ENCODE results near the gene FABP3.
"Not testable (repeated sequence)": the region's sequence is repeated elsewhere in the genome, so short reads cannot be mapped to it uniquely, and the experiment has no call there.

FABP3 gene

DNA sequence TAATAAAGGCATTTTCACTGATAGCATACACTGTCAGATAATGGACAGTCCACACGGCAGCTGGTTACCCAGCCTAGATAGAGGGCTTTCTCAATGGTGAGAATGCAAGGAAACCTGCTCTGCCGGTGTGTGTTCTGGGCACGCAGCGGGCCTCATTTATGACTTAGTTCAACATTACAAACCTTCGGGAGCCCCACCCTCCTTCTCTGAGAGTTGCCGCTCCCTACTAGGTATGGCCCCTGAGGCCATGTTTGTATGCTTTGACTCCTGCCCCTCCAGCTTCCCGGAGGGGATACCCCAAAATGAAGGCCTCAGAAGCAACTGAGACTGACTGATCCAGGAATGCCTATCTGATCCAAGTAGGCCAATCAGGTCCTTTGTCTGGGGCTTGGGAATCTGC lies 17.2 kb upstream of the FABP3 start:
- TF ChIP-seq, protein P1, sequence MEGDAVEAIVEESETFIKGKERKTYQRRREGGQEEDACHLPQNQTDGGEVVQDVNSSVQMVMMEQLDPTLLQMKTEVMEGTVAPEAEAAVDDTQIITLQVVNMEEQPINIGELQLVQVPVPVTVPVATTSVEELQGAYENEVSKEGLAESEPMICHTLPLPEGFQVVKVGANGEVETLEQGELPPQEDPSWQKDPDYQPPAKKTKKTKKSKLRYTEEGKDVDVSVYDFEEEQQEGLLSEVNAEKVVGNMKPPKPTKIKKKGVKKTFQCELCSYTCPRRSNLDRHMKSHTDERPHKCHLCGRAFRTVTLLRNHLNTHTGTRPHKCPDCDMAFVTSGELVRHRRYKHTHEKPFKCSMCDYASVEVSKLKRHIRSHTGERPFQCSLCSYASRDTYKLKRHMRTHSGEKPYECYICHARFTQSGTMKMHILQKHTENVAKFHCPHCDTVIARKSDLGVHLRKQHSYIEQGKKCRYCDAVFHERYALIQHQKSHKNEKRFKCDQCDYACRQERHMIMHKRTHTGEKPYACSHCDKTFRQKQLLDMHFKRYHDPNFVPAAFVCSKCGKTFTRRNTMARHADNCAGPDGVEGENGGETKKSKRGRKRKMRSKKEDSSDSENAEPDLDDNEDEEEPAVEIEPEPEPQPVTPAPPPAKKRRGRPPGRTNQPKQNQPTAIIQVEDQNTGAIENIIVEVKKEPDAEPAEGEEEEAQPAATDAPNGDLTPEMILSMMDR (IDR thresholded peaks at IDR 0.05; ENCODE audit: low read depth, low read length, missing control alignments) = no peak
- no peak for DNase-seq (ENCODE audit: extremely low read depth, low read depth)
- no peak overlapping the region for H3K4me3 ChIP-seq (replicated peaks; ENCODE audit: low read depth, low read length)

DNA sequence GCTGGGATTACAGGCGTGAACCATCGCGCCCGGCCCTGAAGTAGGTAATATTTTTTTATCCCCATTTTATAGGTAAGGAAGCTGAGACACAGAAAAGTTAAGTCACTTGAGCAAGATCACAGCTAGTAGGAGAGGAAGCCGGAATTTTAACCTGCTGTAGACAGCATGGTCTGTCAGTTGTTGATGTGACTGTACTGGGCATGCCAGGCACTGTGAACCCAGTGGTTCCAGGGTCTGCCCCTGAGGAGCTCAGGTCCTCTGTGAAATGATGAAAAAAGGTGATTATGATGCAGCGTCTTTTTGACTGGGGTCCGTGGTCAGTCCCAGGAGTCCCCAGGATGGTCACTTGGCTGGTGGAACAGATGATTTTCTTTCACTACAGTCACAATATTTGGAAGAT lies 16.7 kb upstream of the FABP3 start:
- no peak overlapping the region for H3K4me3 ChIP-seq (replicated peaks; ENCODE audit: low read depth, low read length)
- DNase-seq (ENCODE audit: extremely low read depth, low read depth) = no peak
- TF ChIP-seq, protein P1 (IDR thresholded peaks at IDR 0.05; ENCODE audit: low read depth, low read length, missing control alignments) = no peak

DNA sequence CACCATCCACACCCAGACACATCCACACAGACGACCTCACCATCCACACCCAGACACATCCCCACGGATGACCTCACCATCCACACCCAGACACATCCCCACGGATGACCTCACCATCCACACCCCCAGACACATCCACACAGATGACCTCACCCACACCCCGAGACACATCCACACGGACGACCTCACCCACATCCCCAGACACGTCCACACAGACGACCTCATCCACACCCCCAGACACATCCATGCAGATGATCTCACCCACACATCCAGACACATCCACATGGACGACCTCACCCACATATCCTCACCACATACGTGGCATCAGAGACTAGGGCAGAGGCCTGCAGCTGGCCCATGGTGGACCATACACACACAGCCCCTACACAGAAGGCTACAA lies 14.7 kb upstream of the FABP3 start:
- no peak for DNase-seq (ENCODE audit: extremely low read depth, low read depth)
- H3K4me3 ChIP-seq (replicated peaks; ENCODE audit: low read depth, low read length) = no peak overlapping the region
- TF ChIP-seq, protein P1 (IDR thresholded peaks at IDR 0.05; ENCODE audit: low read depth, low read length, missing control alignments) = no peak

DNA sequence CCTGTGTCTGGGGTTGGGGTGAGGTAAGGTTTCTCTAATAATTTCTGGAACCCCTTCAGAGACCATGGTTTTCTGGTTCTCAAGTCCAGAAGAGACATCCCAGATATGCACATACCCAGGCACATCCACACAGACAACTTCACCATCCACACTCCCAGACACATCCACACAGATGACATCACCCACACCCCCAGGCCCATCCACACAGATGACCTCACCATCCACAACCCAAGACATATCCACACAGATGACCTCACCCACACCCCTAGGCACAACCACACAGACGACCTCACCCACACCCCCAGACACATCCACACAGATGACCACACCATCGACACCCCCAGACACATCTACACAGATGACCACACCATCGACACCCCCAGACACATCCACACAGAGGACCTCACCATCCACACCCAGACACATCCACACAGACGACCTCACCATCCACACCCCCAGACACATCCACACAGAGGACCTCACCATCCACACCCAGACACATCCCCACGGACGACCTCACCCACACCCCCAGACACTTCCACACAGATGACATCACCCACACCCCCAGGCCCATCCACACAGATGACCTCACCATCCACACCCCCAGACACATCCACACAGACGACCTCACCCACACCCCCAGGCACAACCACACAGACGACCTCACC lies 13.8 kb upstream of the FABP3 start:
- H3K4me3 ChIP-seq (replicated peaks; ENCODE audit: low read depth, low read length); DNase-seq (ENCODE audit: extremely low read depth, low read depth): not testable (repeated sequence)

DNA sequence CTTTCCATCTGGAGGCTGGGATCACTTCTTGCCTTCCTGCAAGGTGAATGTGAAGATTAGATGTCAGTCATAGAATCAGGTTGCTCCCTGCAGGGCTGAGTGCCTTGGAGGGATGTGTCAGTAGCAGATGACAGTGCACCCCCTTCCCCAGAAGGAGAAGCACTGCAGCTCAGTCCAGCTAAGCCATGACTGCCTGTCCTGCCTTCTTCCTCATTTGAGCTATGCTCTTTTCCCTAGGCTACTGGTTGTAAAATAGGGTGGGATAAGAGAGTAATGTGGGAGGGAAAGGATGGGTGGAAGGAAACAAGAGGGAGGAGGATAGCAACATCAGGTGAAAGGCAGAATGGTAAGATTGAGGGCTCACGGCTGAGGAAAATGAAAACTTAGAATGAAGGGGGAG lies 11.1 kb upstream of the FABP3 start:
- TF ChIP-seq, protein P1 (IDR thresholded peaks at IDR 0.05; ENCODE audit: low read depth, low read length, missing control alignments) = no peak
- no peak overlapping the region for H3K4me3 ChIP-seq (replicated peaks; ENCODE audit: low read depth, low read length)
- no peak for DNase-seq (ENCODE audit: extremely low read depth, low read depth)

DNA sequence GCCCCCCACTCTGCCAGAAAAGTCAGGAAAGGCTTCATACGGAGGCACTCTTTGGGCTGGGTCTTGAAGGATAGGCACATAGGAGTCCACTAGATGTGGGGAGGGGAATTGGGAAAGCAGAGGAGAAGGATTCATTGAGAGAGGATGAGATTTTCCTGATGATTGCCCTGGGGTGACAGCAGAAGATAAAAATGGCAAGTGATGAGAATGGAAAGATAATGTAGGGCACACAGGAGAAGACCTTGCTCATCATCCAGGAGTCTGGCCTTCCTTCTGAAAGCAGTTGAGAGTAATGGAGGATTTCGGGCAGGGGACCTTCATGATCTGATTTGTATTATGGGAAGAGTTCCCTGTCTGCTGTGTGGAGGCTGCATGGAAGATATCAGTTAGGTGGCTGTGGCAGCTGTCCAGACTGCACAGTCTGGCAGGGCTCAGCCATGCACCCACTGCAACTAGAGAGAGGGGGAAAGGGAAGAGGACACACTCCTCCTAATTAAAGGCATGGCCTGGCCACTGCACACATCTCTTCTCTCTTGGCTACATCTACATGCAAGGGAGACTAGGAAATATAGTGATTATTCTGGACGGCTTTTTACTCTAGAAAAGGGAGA lies 9.6 kb upstream of the FABP3 start:
- H3K4me3 ChIP-seq (replicated peaks; ENCODE audit: low read depth, low read length) = no peak overlapping the region
- no peak for DNase-seq (ENCODE audit: extremely low read depth, low read depth)
- TF ChIP-seq, protein P1 (IDR thresholded peaks at IDR 0.05; ENCODE audit: low read depth, low read length, missing control alignments) = no peak

DNA sequence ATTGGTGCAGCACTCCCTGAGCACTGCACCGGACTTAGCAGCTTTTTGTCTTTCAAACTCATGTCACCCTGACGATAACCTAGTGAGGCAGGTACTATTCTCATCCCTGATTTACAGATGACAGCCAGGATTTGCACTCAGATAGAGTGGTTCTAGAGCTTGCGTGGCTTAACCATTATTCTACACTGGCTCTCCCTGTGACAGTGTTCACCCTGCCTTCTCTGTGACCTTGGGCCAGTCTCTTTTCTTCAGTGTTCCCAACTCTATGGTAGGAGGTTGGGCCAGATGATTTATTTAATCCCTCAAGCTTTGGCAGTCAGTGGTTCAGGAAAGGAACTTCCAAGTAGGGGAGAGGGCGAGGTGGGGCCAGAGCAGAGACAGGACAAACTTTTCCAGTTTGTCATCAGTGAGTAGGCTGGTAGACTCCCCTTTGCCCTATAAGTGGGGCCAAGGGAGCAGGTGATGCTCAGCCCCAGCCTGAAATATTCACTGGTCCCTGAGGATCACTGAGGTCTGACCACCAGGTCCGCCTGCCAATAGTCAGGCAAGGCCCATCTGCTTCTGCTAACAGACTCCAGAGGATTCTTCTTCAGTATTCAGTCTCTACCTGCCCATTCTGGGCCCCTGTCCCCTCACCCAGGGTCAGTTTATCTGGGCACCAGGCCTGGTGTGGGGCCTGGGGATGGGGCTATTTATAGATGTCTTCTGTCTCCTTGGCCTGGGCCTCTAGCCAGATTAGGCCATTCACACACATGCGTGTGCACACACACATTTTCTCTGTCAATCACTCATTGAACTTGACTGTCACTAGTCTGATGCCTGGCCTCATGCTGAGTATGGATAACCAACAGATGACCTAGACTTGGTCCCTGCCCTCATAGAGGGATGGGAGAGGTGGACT lies 8.8 kb upstream of the FABP3 start:
- no peak overlapping the region for H3K4me3 ChIP-seq (replicated peaks; ENCODE audit: low read depth, low read length)
- TF ChIP-seq, protein P1 (IDR thresholded peaks at IDR 0.05; ENCODE audit: low read depth, low read length, missing control alignments) = no peak
- no peak for DNase-seq (ENCODE audit: extremely low read depth, low read depth)
